Gastroesophageal sphincter (tissue), 4 donors: ENCODE measurements around the gene MEIKIN. TPM values are rescaled to one million over a fixed set of nuclear protein-coding genes. Genes with fewer than 3 reads are reported as not detected.

Source experiments
- ATAC-seq: fragments of 150-250 bp; one replicate; pipeline ENCODE4 v1.9.1; 2016; ENCODE audit warnings: mild to moderate bottlenecking, moderate library complexity
- H3K27ac ChIP-seq, 4 donors: fragments of 200-600 bp; sonication (generic) in 3 of 4; 1 replicate in 3 of 4; 2 replicates in 1 of 4; pipeline ENCODE4 v1.5.1; 2016 to 2019
- H3K27me3 ChIP-seq: fragments of 200-600 bp; sonication (generic); one replicate; pipeline ENCODE4 v1.5.1; 2019
- H3K36me3 ChIP-seq, 2 donors: fragments of 200-600 bp; sonication (generic); one replicate each; pipeline ENCODE4 v1.5.1; 2019; ENCODE audit warnings: control low read depth in 1 of 2
- H3K4me1 ChIP-seq, 3 donors: fragments of 200-600 bp; sonication (generic); 1 replicate in 2 of 3; 2 replicates in 1 of 3; pipeline ENCODE4 v1.5.1; 2016 to 2019; ENCODE audit warnings: control low read depth in 2 of 3
- H3K4me3 ChIP-seq, 2 donors: fragments of 200-600 bp; sonication (generic); one replicate each; pipeline ENCODE4 v1.5.1; 2019; ENCODE audit warnings: mild to moderate bottlenecking in 1 of 2, moderate library complexity in 1 of 2
- H3K9me3 ChIP-seq, 3 donors: fragments of 200-600 bp; sonication (generic); one replicate each; pipeline ENCODE4 v1.5.1; 2017 to 2019; ENCODE audit warnings: control low read depth in 2 of 3
- CTCF ChIP-seq, 4 experiments: fragments of 200-600 bp in 2 of 4; fragments of 450-650 bp in 2 of 4; sonication (generic) in 1 of 4; IDR thresholded peaks; one replicate each; pipeline ENCODE4 v1.5.1; 2017 to 2019; ENCODE audit warnings: antibody characterized with exemption in 4 of 4, mild to moderate bottlenecking in 2 of 4, moderate library complexity in 2 of 4
- EP300 ChIP-seq: sonication (generic); formaldehyde crosslinking; IDR thresholded peaks from one replicate; pipeline ENCODE4 v1.6.1; 2017; ENCODE audit warnings: antibody characterized with exemption, mild to moderate bottlenecking
- POLR2A ChIP-seq, 2 donors: fragments of 450-650 bp; IDR thresholded peaks; one replicate each; pipeline ENCODE4 v1.6.1; 2017; ENCODE audit warnings: antibody characterized with exemption in 2 of 2, mild to moderate bottlenecking in 2 of 2, moderate library complexity in 1 of 2
- POLR2AphosphoS5 ChIP-seq: sonication (generic); formaldehyde crosslinking; IDR thresholded peaks from one replicate; pipeline ENCODE4 v1.6.1; 2017; ENCODE audit warnings: antibody characterized with exemption
- WGBS, 2 donors: methylation state at CpG; one replicate each; pipeline ENCODE4 v1.1.5; 2018; ENCODE audit warnings: low coverage in 1 of 2; 5-methylcytosine and 5-hydroxymethylcytosine counted together
- total RNA-seq, 4 donors: library from RNA; depleted of rRNA; stranded (reverse); fragments of >200 nt; gene quantifications; one replicate each; pipeline ENCODE4 v1.1.0, GENCODE V29; 2016

MEIKIN gene
- total RNA-seq, 4 donors from 2014 or later = 0.66 to 4.0 TPM; not detected in 2

GRCh38 chr5:131814990-131815389 lies 130.5 kb downstream of the MEIKIN start:
- Histone ChIP-seq H3K4me1 (peaks cover 0 to 24% (median 0%) of the 10 kb centered on the region in 3 donors), H3K9me3 (no peaks in the 10 kb centered on the region), H3K27me3 (no peaks in the 10 kb centered on the region), H3K4me3 (no peak overlapping the region), H3K27ac (no peak overlapping the region), H3K36me3 (no peaks in the 10 kb centered on the region)
- 29 to 43% methylated on average over 1 to 2 of the region's 2 CpGs for WGBS, 2 donors
- ATAC-seq = no peak
- TF ChIP-seq CTCF (IDR thresholded peaks at IDR 0.05) = no peak
- no peak for TF ChIP-seq POLR2AphosphoS5
- TF ChIP-seq POLR2A (IDR thresholded peaks at IDR 0.05) = no peak
- TF ChIP-seq EP300 = no peak

DNA sequence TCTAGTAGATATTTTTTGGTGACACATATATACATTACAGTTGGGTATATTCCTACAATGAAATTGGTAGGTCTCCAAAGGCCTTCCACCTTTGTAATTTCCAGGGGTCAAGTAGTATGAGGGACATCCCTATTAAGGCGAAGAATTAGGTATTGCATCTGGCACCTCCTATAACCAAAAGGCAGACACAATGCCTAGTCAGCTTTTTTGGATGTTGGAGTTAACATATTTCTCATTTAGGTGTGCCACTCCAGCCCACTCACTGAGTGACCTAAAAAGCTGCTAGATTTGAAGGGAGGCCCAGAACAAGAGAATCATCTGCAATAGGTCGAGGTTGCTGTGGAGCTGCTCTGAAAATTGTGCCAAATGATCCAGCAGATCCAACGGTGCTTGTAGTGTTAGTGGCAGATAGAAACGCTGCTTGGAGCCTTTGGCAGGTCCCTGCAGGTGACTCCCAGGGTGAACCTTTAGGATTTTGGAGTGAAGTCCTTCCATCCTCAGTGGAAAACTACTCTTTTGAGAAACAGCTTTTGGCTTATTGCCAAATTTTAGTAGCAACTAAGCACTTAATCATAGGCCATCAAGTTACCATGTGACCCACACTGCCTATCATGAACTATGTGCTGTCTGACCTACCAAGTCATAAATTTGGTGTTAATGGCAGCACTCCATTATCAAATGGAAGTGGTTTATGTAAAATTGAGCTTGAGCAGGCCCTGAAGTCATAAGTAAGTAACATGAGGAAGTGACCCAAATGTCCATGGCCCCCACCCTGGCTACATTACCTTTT lies 132.9 kb downstream of the MEIKIN start:
- TF ChIP-seq EP300 (no peak), POLR2A (IDR thresholded peaks at IDR 0.05) (no peak), CTCF (IDR thresholded peaks at IDR 0.05) (no peak), POLR2AphosphoS5 (no peak)
- Histone ChIP-seq H3K36me3 (no peaks in the 10 kb centered on the region), H3K27me3 (no peaks in the 10 kb centered on the region), H3K27ac (no peak overlapping the region), H3K9me3 (no peaks in the 10 kb centered on the region), H3K4me3 (no peak overlapping the region), H3K4me1 (peaks cover 0 to 24% (median 0%) of the 10 kb centered on the region in 3 donors)
- no peak for ATAC-seq
- 89 to 100% methylated on average over 1 to 4 of the region's 4 CpGs for WGBS, 2 donors

DNA sequence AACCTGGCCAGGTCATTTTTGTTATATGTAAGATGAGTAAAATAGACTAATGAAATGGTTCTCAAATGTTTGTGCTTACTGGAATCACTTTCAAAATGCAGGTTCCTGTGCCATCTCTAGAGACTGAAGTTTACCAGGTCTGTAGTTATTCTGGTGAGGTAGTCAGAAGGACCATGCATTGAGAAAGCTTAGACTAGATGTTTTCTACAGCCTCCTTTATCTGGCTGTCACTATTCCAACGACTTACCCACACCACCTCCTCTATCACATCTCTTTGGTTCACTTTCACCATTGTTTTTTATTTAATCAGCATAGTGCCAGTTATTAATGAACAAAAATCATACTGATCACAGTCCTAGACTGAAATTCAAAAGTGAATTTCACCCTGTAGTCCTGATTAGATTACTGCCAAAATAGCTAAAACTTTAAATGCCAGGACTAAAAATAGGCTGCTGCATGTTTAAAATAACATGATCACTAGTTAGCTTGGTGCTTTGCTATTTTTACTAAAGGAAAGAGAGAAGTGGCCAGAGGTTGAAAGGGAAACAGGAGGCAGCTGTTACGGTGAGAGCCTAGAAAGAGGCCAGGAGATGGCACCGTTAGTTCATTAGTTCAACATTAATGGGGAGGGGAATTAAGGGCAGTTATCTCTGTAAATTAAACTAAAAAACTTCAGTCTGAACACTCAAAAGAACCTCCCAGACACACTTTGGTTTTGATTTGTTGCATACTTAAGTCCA lies 134.8 kb downstream of the MEIKIN start:
- Histone ChIP-seq H3K4me3 (no peak overlapping the region), H3K4me1 (peaks cover 0 to 24% (median 0%) of the 10 kb centered on the region in 3 donors), H3K27ac (peak overlapping the region; percentile 9 to 55 (median 38)), H3K27me3 (no peaks in the 10 kb centered on the region), H3K9me3 (no peaks in the 10 kb centered on the region), H3K36me3 (no peaks in the 10 kb centered on the region)
- WGBS, 2 donors = 0 to 2% methylated on average over 3 of the region's 3 CpGs
- TF ChIP-seq POLR2AphosphoS5 (peak; percentile 30), CTCF (IDR thresholded peaks at IDR 0.05) (peak in 2 of 4 experiments; percentile 19 to 45), EP300 (no peak)
- no peak for ATAC-seq

DNA sequence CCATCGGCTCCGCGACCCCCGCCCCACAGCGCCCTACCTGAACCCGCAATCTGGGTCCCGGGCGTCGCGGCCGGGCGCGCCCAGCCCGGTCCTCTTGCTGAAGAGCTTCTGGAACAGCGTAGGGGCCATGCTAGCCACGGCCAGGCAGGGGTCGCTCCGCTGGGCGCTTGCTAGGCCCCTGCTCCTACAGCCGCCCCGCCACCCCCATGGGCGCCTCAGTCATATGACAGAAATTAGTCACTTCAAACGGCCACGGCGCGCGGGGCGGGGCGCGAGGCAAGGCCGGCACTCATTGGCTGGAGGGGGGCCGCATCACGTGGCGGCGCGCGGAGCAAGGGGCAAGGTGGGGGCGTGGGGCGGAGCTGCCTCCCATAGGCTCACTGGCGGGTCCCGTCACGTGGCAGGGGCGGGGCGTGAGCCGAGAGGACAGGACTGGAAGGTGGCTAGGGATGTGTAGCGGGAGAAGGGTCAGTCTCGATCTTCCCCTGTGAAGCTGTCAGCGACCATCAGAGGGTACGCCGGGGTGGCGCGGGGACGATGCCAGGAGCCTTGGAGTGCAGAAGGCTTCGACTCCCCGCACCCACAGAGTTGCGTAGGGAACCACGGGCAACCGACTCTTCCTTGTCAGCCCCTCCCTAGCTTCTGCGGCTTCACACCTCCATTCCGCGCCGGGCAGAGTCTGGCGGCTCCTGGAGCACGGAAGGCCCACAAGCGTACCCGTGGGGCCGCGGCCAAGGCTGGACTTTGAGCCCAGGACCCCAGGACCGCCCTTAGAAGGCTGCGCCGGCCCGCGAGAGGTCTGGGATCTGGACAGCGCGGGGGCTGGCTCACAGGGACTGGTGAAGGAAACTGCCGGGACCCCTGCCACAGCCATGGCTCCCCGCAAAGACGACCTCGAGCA lies 148.4 kb downstream of the MEIKIN start, which contains the start of gene FNIP1:
FNIP1 (minus strand) TSS at position 225 of the 901 bp plus-strand sequence; CDS start at position 129, 96 bp downstream.
- H3K9me3 ChIP-seq = no peaks in the 10 kb centered on the region
- peak within 1 kb of the TSS; percentile 96 to 100 (median 98) for H3K27ac ChIP-seq
- peak; percentile 97 for ATAC-seq
- H3K36me3 ChIP-seq = no peaks in the 10 kb centered on the region
- 0% methylated on average over 5 of the region's 79 CpGs; no CpG with 5 or more reads in 1 of the 2 donors for WGBS, 2 donors
- no peaks in the 10 kb centered on the region for H3K27me3 ChIP-seq
- peak; percentile 95 for TF ChIP-seq POLR2AphosphoS5
- peak; percentile 88 to 92 for TF ChIP-seq POLR2A (IDR thresholded peaks at IDR 0.05)
- peak; percentile 4 for TF ChIP-seq EP300
- TF ChIP-seq CTCF (IDR thresholded peaks at IDR 0.05) = peak in 1 of 4 experiments; percentile 18
- H3K4me1 ChIP-seq = peaks cover 0 to 49% (median 11%) of the 10 kb centered on the region in 3 donors
- H3K4me3 ChIP-seq = peak within 1 kb of the TSS; percentile 80 to 100
